ENCODE results near the gene ASF1B.

Gene ASF1B

GRCh38 chr19:14135355-14135754 is 1.0 kb downstream of the ASF1B start:
- DNase-seq, result no peak

GRCh38 chr19:14127929-14128509 is 8.4 kb downstream of the ASF1B start:
- no peak for DNase-seq

- DNase-seq, result no peak
Measured at GRCh38 chr19:14127176-14127575, 9.2 kb downstream of the ASF1B start.

- DNase-seq, result no peak
Measured at GRCh38 chr19:14122924-14123323, 13.5 kb downstream of the ASF1B start.

GRCh38 chr19:14120497-14120780 is 15.9 kb downstream of the ASF1B start:
- DNase-seq, result no peak

- DNase-seq, result no peak
Measured at GRCh38 chr19:14119644-14120496, 16.5 kb downstream of the ASF1B start.

- no peak for DNase-seq
Measured at GRCh38 chr19:14119146-14119545, 17.2 kb downstream of the ASF1B start.

GRCh38 chr19:14118165-14119051 is 18.0 kb downstream of the ASF1B start:
- peak; percentile 49 for DNase-seq

- DNase-seq, result peak; percentile 99
Measured at GRCh38 chr19:14117668-14118164, 18.7 kb downstream of the ASF1B start, which contains the start of gene PRKACA. Gene PRKACA (minus strand): TSS chr19:14117762. CDS start chr19:14117547, 215 bp downstream.

- DNase-seq, result no peak
Measured at GRCh38 chr19:14116918-14117578, 19.3 kb downstream of the ASF1B start.

- no peak for DNase-seq
Measured at GRCh38 chr19:14116525-14116917, 19.9 kb downstream of the ASF1B start.

- DNase-seq, result no peak
Measured at GRCh38 chr19:14115756-14116155, 20.6 kb downstream of the ASF1B start.

- no peak for DNase-seq
Measured at GRCh38 chr19:14114854-14115253, 21.5 kb downstream of the ASF1B start.

- no peak for DNase-seq
Measured at GRCh38 chr19:14114439-14114838, 21.9 kb downstream of the ASF1B start.

- no peak for DNase-seq
Measured at GRCh38 chr19:14113762-14114414, 22.5 kb downstream of the ASF1B start.

- no peak for DNase-seq
Measured at GRCh38 chr19:14112809-14113385, 23.5 kb downstream of the ASF1B start.

GRCh38 chr19:14112051-14112808 is 24.2 kb downstream of the ASF1B start:
- no peak for DNase-seq

GRCh38 chr19:14111486-14111885 is 24.9 kb downstream of the ASF1B start:
- DNase-seq, result no peak

- no peak for DNase-seq
Measured at GRCh38 chr19:14110650-14111049, 25.7 kb downstream of the ASF1B start.

GRCh38 chr19:14107581-14108461 is 28.6 kb downstream of the ASF1B start:
- DNase-seq, result no peak

All from fibroblast of skin of right biceps (primary cell).